ENCODE results near the gene PSME3.
"Not testable (repeated sequence)": the region's sequence is repeated elsewhere in the genome, so short reads cannot be mapped to it uniquely, and the experiment has no call there.

The PSME3 gene

GRCh38 chr17:42851371-42852240, 18.4 kb downstream of the PSME3 start:
- not testable (repeated sequence) for DNase-seq

- DNase-seq = no peak
These were observed 19.2 kb downstream of the PSME3 start for GRCh38 chr17:42852351-42852750.

- DNase-seq = no peak
These were observed 19.8 kb downstream of the PSME3 start for GRCh38 chr17:42853004-42853403.

GRCh38 chr17:42853597-42853967, 20.4 kb downstream of the PSME3 start:
- no peak for DNase-seq

GRCh38 chr17:42853968-42854790, 21.0 kb downstream of the PSME3 start:
- DNase-seq = no peak

GRCh38 chr17:42855048-42855596, 21.9 kb downstream of the PSME3 start:
- DNase-seq = no peak

- not testable (repeated sequence) for DNase-seq
These were observed 22.9 kb downstream of the PSME3 start for GRCh38 chr17:42856093-42856492.

- DNase-seq = not testable (repeated sequence)
These were observed 23.3 kb downstream of the PSME3 start for GRCh38 chr17:42856516-42856915.

GRCh38 chr17:42857389-42857788, 24.2 kb downstream of the PSME3 start:
- no peak for DNase-seq

GRCh38 chr17:42865638-42866094, 32.5 kb downstream of the PSME3 start:
- no peak for DNase-seq

- DNase-seq = no peak
These were observed 33.0 kb downstream of the PSME3 start for GRCh38 chr17:42866216-42866615.

GRCh38 chr17:42866631-42867575, 33.7 kb downstream of the PSME3 start:
- DNase-seq = no peak

- not testable (repeated sequence) for DNase-seq
These were observed 34.6 kb downstream of the PSME3 start for GRCh38 chr17:42867694-42868261.

- DNase-seq = no peak
These were observed 35.1 kb downstream of the PSME3 start for GRCh38 chr17:42868338-42868737.

- no peak for DNase-seq
These were observed 38.5 kb downstream of the PSME3 start for GRCh38 chr17:42871647-42872046.

GRCh38 chr17:42872251-42872965, 39.2 kb downstream of the PSME3 start:
- no peak for DNase-seq

GRCh38 chr17:42873315-42873714, 40.1 kb downstream of the PSME3 start:
- no peak for DNase-seq

- DNase-seq = not testable (repeated sequence)
These were observed 40.9 kb downstream of the PSME3 start for GRCh38 chr17:42873932-42874695.

GRCh38 chr17:42877037-42877436, 43.8 kb downstream of the PSME3 start:
- no peak for DNase-seq

GRCh38 chr17:42878123-42878880, 45.1 kb downstream of the PSME3 start:
- DNase-seq = no peak

Data from NCI-H510A treated with DMSO at 0.1 percent for 48 hours (cell line).